SKM-1 (cell line): ENCODE measurements around the gene P2RY2.
A peak's percentile ranks its signal among the peaks of the same experiment; 100 is the strongest.
"Not testable (repeated sequence)": the region's sequence is repeated elsewhere in the genome, so short reads cannot be mapped to it uniquely, and the experiment has no call there.

Experiments used
- DNase-seq: peaks from one replicate; lab custom pipeline; 2025; ENCODE audit not compliant: unreplicated experiment; lab: John Stamatoyannopoulos, UW

Gene P2RY2

DNA sequence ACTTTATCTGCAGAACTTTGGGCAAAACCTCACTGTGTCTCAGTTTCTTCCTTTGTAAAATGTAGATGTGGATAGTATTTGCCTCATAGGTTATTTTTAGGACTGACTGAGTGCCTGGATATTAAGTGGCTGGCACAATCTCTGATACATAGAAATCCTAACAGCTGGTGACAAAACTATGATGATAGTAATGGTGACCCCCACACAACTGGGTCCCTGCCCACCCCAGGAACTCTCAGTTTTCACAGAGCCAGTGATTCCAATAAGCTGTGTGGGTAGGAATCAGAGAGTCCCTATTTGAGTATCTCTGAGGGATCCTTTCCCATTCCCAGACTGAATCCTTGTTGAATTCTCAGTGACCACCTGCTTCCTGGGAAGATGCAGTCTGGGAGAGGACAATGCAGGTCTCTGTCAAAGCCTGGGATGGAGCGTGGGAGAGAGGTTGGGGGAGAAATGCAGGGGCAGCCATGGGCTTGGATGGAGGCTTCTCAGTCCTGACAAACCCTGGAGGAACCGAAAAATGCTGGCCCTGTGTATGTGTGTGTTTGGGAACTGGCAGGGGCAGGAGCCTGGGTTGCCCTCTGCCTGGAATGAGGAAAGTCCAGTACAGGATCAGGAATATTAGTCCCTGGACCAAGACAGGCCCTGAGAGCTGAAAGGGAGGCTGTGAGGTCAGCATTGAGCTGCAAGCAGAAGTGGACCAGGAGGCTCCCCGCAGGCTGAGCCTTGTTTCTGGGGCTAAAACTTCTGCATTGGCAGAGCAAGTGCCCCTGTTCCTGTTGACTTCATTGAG, 48.0 kb downstream of the P2RY2 start:
- no peak for DNase-seq

GRCh38 chr11:73266646-73267020, 48.6 kb downstream of the P2RY2 start:
- DNase-seq = no peak

DNA sequence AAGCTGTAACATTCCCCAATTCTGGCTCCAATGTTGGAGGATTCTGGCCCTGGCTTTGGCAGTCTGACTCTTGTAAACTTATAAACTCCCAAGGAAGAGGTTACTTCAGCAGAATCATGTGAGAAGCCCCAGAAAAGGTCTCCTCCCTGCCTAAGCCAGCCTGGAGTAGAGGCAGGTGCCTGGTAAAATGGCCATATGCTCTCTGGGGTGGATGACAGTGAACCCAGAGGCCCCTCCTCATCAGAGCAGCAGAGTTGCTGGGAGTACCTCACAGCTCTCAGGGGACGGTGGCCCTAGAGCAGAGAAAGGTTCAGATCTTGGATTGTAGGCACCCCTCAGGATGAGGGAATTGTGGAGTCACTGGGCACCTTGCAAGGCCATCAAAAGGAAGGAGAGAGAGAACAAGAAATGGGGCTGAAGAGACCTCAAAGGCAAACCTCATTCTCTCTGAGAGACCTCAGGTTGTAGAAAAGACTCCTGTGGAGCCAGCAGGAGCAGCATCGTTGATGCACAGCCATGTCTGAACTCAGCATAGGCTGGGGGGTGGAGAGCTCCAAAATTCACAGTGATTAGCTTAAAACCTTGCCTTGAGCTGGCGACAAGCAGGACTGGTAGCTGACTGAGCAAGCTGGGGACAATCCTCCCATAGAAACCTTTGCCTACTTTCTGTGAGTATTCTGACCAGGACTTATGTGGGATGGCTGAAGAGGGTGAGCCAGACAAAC, 49.2 kb downstream of the P2RY2 start:
- DNase-seq = no peak

- no peak for DNase-seq
Observed at GRCh38 chr11:73267906-73268540, 49.9 kb downstream of the P2RY2 start.

DNA sequence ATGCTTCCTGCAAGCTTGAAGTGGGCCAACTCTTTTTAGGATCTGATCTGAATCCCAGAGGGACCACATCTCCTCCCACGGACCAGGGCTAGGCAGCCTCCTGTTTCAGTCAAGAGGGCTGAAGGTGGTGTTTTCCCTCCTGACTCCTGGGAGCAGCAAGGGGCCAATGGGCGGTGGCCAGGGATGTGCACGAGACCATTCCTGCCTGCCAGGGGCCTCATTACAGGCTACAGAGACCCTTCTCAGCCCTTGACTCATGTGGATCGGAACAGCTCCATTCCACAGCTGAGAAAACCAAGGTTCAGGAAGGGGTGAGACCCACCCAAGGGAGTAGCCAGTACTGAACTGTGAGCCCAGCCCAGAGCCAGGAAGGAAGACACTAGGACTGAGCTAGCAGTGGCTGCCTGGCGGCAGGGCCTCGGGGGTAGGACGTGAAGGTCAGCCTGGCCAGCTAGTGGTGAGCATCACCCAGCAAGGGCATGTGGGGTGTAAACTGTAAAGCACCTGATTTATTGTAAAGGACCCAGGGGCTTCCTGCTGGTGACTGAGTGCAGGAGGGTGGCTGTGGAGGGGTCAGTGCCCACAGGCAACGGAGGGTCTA, 50.7 kb downstream of the P2RY2 start:
- DNase-seq = no peak

DNA sequence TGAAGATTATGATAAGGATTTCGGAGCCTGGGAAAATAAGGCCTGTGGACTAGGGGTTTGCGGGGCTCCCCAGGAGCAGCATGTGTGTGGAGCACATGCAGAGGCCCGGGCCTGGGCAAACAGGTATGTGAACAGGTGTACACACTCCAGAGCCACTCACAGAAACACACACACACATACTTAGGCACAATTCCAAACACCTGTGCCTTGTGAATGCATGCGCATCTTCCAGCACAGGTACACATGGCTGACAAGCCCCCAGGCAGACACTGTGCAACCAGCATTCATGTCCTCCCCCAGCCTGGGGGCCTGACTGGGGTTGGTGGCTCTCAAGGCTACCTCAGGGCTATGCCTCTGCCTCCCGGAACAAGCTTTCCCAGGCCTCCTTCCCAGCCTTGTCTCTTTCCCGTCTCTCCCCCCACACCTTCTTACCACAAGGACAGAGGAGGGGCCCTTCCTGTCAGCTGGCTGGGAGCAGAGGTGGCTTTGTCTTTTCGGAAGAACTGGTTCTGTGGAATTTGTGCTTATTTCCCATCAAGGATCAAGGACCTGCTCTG, 51.5 kb downstream of the P2RY2 start:
- DNase-seq = no peak

GRCh38 chr11:73270016-73270854, 52.2 kb downstream of the P2RY2 start:
- peak; percentile 66 for DNase-seq

GRCh38 chr11:73270855-73271477, 52.9 kb downstream of the P2RY2 start:
- DNase-seq = no peak

DNA sequence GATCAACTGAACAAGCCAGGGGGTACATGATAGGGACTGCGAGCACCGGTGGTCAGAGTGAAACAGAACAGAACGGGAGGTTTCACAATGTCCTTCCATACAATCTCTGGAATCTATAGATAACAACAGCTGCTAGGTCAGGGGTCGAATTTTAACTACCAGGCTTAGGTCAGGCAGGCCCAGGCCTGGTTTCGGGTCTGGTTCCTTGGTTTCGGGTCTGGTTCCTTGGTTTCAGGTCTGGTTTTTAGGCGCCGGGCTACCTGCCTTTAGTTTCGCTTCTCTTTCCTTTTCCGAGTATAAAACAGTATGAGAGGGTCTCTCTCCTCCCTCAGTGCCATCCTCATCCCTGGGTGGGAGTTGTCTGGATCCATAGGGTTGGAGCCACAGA, 53.4 kb downstream of the P2RY2 start:
- not testable (repeated sequence) for DNase-seq

GRCh38 chr11:73271936-73272679, 54.0 kb downstream of the P2RY2 start, which contains the start of gene P2RY6:
P2RY6 (plus strand) TSS chr11:73272338; CDS start chr11:73296519, 24,181 bp downstream.
- peak; percentile 98 for DNase-seq

- no peak for DNase-seq
Observed at GRCh38 chr11:73272680-73273038, 54.6 kb downstream of the P2RY2 start.

DNA sequence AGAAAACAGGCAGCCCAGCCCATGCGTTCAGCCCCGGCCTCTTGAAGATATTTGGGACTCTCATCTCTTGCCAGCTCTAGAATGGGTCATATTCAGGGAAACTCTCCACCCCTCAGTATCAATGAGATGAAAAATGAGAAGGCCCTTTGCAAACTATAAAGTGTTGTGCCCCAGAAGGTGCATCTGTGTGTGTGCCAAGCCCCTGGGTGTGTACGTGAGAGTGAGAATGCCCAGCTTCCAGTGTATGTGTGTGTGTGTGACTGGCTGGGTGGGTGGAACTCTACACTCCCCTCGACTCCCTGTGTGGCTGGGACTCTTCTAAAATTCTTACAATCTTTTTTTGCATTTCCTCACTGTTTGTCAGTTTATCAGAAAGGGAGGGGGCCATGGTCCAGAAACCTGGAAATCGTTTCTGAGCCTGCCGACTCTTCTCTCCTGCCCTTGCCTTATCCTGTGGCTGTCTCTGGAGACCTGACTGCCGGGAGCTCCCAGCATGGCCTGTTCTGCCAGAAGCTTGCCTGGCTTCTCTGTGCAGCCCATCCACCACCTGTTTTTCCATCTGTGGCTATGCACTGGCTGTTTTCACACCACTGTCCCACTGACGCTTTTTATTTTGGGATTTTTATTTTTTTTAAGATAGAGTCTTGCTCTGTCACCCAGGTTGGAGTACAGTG, 55.3 kb downstream of the P2RY2 start:
- no peak for DNase-seq

GRCh38 chr11:73274191-73274590, 56.1 kb downstream of the P2RY2 start:
- not testable (repeated sequence) for DNase-seq

GRCh38 chr11:73274722-73275380, 56.8 kb downstream of the P2RY2 start:
- DNase-seq = no peak

GRCh38 chr11:73275381-73275750, 57.3 kb downstream of the P2RY2 start:
- DNase-seq = no peak

GRCh38 chr11:73277467-73277866, 59.4 kb downstream of the P2RY2 start:
- no peak for DNase-seq

- no peak for DNase-seq
Observed at GRCh38 chr11:73280626-73281025, 62.5 kb downstream of the P2RY2 start.

- no peak for DNase-seq
Observed at GRCh38 chr11:73281201-73281741, 63.2 kb downstream of the P2RY2 start.
